Caco-2 (cell line): ENCODE results near the gene RPS27. TPM values are rescaled to one million over a fixed set of nuclear protein-coding genes. Genes with fewer than 3 reads are reported as not detected.

Experiments used
- BruUV-seq: library from RNA; stranded (reverse); fragments of 400-500 nt; replicated peaks from 2 replicates; lab custom pipeline; 2021; lab: Mats Ljungman, UMichigan
- CTCF ChIA-PET: fragments of 300-600 bp; sonication (Branson Sonifier 250); formaldehyde crosslinking; loops from one replicate; lab custom pipeline; 2022; ENCODE audit warnings: antibody characterized with exemption; lab: Charles Lee
- POLR2A ChIA-PET: fragments of 300-600 bp; sonication (Branson Sonifier 250); formaldehyde crosslinking; loops from one replicate; lab custom pipeline; 2022; ENCODE audit warnings: antibody characterized with exemption; lab: Charles Lee
- DNase-seq, 2 experiments: peaks; one replicate each; pipeline versions ENCODE4 v3.0.0 to v3.0.0-alpha.2; 2020 to 2022
- H3K27me3 ChIP-seq: replicated peaks from 2 replicates; pipeline ENCODE4 v1.6.0; 2011; ENCODE audit warnings: low read length; ENCODE audit not compliant: control insufficient read depth, insufficient read depth
- H3K36me3 ChIP-seq: 2 replicates; pipeline ENCODE4 v1.5.1; 2011; ENCODE audit warnings: low read length; ENCODE audit not compliant: control insufficient read depth, insufficient read depth
- H3K4me1 ChIP-seq: fragments of 250-450 bp; sonication (Bioruptor Pico); 2 replicates; pipeline ENCODE4 v1.5.1; 2020; ENCODE audit warnings: mild to moderate bottlenecking
- H3K4me3 ChIP-seq: 2 replicates; pipeline ENCODE4 v1.5.1; 2011; ENCODE audit warnings: low read depth, mild to moderate bottlenecking, control low read depth, low read length
- H3K9me3 ChIP-seq: fragments of 250-450 bp; sonication (Bioruptor Pico); 2 replicates; pipeline ENCODE4 v1.5.1; 2020; ENCODE audit warnings: mild to moderate bottlenecking, moderate library complexity
- H3K27ac Mint-ChIP-seq: one replicate; pipeline ENCODE4 v1.8.0; 2022; ENCODE audit warnings: mixed read lengths; ENCODE audit not compliant: unreplicated experiment
- H3K27me3 Mint-ChIP-seq: one replicate; pipeline ENCODE4 v1.8.0; 2022; ENCODE audit warnings: mixed read lengths; ENCODE audit not compliant: insufficient read depth, unreplicated experiment
- H3K36me3 Mint-ChIP-seq: one replicate; pipeline ENCODE4 v1.8.0; 2022; ENCODE audit warnings: mild to moderate bottlenecking, mixed read lengths; ENCODE audit not compliant: insufficient read depth, unreplicated experiment
- H3K4me1 Mint-ChIP-seq: one replicate; pipeline ENCODE4 v1.8.0; 2022; ENCODE audit warnings: low read depth, mixed read lengths; ENCODE audit not compliant: unreplicated experiment
- H3K4me3 Mint-ChIP-seq: one replicate; pipeline ENCODE4 v1.8.0; 2022; ENCODE audit warnings: mild to moderate bottlenecking, moderate library complexity, mixed read lengths; ENCODE audit not compliant: unreplicated experiment
- H3K9me3 Mint-ChIP-seq: one replicate; pipeline ENCODE4 v1.8.0; 2022; ENCODE audit warnings: mixed read lengths; ENCODE audit not compliant: unreplicated experiment
- CTCF ChIP-seq, 2 experiments: fragments of 200-600 bp in 1 of 2; IDR thresholded peaks; 1 replicate in 1 of 2; 2 replicates in 1 of 2; pipeline versions ENCODE4 v1.5.1 to v1.8.0; 2011 to 2022; ENCODE audit warnings: antibody characterized with exemption in 1 of 2, control low read depth in 1 of 2, inconsistent platforms in 1 of 2, low read depth in 1 of 2, low read length in 1 of 2, mild to moderate bottlenecking in 1 of 2, moderate library complexity in 1 of 2; ENCODE audit not compliant: insufficient read depth in 1 of 2, severe bottlenecking in 1 of 2, unreplicated experiment in 1 of 2
- intact Hi-C: fragments of 100-400 bp; cut with micrococcal nuclease; formaldehyde crosslinking; loops from one replicate; pipeline ENCODE4 v1.10.0; 2022; ENCODE audit not compliant: unreplicated experiment
- total RNA-seq: library from RNA; stranded (reverse); gene quantifications from 2 replicates; pipeline ENCODE4 v1.2.3, GENCODE V29; 2022

RPS27 gene
- total RNA-seq, 1 experiment from 2014 or later: 2,676 TPM

- Histone ChIP-seq H3K9me3 (no peaks in the 10 kb centered on the region), H3K4me1 (peaks cover 8% of the 10 kb centered on the region), H3K4me3 (no peak overlapping the region), H3K36me3 (peaks cover 5% of the 10 kb centered on the region; the same call in 1 of the 2 replicates), H3K27me3 (no peaks in the 10 kb centered on the region)
- intact Hi-C loops: no loop called here
- CTCF ChIA-PET: interaction anchor here (0.6 kb wide), 1 partner anchor 21 kb away, joined by 9 read pairs; no protein-coding TSS in a partner anchor
- no peak for TF ChIP-seq CTCF (IDR thresholded peaks at IDR 0.05; ENCODE audit: insufficient read depth in 1 of 2, low read depth in 1 of 2, low read length in 1 of 2, severe bottlenecking in 1 of 2, unreplicated experiment in 1 of 2)
- BruUV-seq: no TSS peak
- Mint-ChIP-seq H3K4me1 (peaks cover 7% of the 10 kb centered on the region), H3K27me3 (no peaks in the 10 kb centered on the region), H3K4me3 (no peak overlapping the region), H3K9me3 (no peaks in the 10 kb centered on the region), H3K27ac (no peak overlapping the region), H3K36me3 (peaks cover 41% of the 10 kb centered on the region)
- POLR2A ChIA-PET: no interaction called here
- DNase-seq: no peak
Observed at GRCh38 chr1:153942766-153943549, 47.6 kb upstream of the RPS27 start.

- DNase-seq: no peak
- Histone ChIP-seq H3K4me1 (peaks cover 8% of the 10 kb centered on the region), H3K36me3 (peaks cover 5% of the 10 kb centered on the region; the same call in 1 of the 2 replicates), H3K9me3 (no peaks in the 10 kb centered on the region), H3K4me3 (no peak overlapping the region), H3K27me3 (no peaks in the 10 kb centered on the region)
- H3K27ac Mint-ChIP-seq: no peak overlapping the region
- H3K27me3 Mint-ChIP-seq: no peaks in the 10 kb centered on the region
- no peak for TF ChIP-seq CTCF (IDR thresholded peaks at IDR 0.05; ENCODE audit: insufficient read depth in 1 of 2, low read depth in 1 of 2, low read length in 1 of 2, severe bottlenecking in 1 of 2, unreplicated experiment in 1 of 2)
- ChIA-PET CTCF (no interaction called here), POLR2A (no interaction called here)
- intact Hi-C loops: no loop called here
- H3K4me1 Mint-ChIP-seq: peaks cover 7% of the 10 kb centered on the region
- no peak overlapping the region for H3K4me3 Mint-ChIP-seq
- no peaks in the 10 kb centered on the region for H3K9me3 Mint-ChIP-seq
- H3K36me3 Mint-ChIP-seq: peaks cover 50% of the 10 kb centered on the region
- no TSS peak for BruUV-seq
Observed at GRCh38 chr1:153944005-153944826, 46.3 kb upstream of the RPS27 start.

GRCh38 chr1:153944827-153945117, 45.8 kb upstream of the RPS27 start:
- POLR2A ChIA-PET: no interaction called here
- peak overlapping the region; percentile 44 for H3K27ac Mint-ChIP-seq
- Histone ChIP-seq H3K4me1 (peaks cover 8% of the 10 kb centered on the region), H3K9me3 (no peaks in the 10 kb centered on the region), H3K36me3 (peaks cover 4% of the 10 kb centered on the region; the same call in 1 of the 2 replicates), H3K27me3 (no peaks in the 10 kb centered on the region), H3K4me3 (no peak overlapping the region)
- peaks cover 7% of the 10 kb centered on the region for H3K4me1 Mint-ChIP-seq
- intact Hi-C loops: no loop called here
- no peaks in the 10 kb centered on the region for H3K9me3 Mint-ChIP-seq
- peak overlapping the region; percentile 82 for H3K4me3 Mint-ChIP-seq
- TF ChIP-seq CTCF (IDR thresholded peaks at IDR 0.05; ENCODE audit: insufficient read depth in 1 of 2, low read depth in 1 of 2, low read length in 1 of 2, severe bottlenecking in 1 of 2, unreplicated experiment in 1 of 2): no peak
- TSS peak; percentile 18 for BruUV-seq
- peaks cover 52% of the 10 kb centered on the region for H3K36me3 Mint-ChIP-seq
- H3K27me3 Mint-ChIP-seq: no peaks in the 10 kb centered on the region
- CTCF ChIA-PET: no interaction called here
- no peak for DNase-seq
